HG02973 (cell line): ENCODE measurements around the gene AP2B1.

Source experiments
- ATAC-seq: cut with Tn5 transposase; IDR thresholded peaks from one replicate; pipeline ENCODE4 v1.9.1; 2021; ENCODE audit warnings: moderate library complexity; ENCODE audit not compliant: unreplicated experiment

The AP2B1 gene

DNA sequence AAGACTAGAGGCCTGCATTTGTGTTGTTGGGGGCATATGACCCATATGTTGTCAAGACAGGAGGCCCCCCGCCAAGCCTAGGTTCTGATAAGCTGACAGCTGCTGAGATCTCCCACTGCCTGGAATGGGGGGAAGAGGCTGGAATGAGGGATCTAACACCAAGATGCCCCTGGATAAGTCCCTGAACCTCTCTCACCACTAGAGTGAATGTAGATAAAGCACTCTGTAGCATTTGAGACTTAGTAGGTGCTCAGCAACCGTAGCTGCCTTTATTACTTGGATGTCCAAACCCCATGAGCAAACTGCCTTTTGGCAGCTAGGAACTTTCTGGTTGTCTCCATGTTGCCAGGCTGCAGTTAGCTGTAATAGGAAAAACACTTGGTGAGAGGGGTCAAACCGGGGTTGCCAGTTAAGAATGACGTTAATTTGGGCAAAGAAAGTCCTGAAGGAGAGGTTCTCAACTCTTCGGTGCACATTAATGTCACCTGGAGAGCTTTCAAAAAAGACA is 139.9 kb downstream of the AP2B1 start:
- no peak for ATAC-seq

DNA sequence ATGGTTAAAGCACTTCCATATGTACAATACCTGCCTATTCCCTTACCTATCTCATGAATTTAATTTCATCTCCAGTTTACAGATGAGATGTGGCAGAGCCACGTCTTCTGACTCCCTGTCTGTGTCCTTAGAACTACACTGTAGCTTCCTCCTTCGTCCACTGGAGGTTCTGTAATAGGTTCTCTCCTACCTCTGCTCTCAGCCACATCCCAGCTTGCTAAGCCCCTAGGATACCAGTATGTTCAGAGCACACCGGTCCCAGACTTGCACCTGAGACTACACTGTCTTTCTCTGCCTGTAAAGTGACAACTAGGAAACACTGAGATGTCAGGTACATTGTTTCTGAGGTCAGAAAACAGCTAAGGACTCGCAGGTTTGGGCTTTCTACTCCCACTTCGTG is 140.5 kb downstream of the AP2B1 start:
- ATAC-seq, result no peak

DNA sequence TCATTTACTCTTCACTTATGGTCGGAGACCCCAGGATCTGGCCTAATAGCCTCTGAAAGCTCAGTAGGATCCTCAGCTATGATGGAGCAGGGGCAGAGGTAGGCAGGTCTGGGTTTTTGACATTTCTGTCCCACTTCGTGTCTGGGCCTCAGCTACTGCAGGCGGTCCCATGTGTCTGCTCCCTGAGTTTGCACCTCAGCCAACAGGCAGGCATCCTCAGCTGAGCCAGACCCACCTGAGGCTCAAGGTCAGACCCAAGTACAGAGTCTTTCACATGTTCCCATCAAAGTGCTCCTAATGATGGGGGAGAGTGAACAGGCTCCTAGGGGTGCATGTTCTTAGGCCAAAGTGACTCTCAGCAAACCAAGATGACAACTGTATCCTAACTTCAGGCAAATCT is 141.4 kb downstream of the AP2B1 start:
- no peak for ATAC-seq

DNA sequence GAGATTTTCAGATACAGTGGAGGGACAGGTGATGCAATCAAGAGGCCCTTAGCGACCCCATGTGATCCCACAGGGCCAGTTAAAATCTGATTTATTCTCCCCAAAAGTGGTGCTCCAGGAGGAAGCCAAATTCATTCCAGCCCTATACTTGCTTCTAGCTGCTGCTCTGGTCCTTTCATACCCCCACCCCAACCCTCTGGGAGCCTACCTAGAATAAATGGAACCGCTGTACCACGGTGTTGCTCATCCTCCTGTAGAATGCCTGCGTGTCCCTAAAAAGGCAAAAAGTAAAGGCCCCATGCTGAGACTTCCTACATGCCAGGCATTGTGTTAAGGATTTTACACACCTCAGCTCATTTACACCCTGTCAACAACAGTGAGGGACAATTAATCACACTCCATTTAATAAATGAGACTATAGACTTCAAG is 142.3 kb downstream of the AP2B1 start:
- no peak for ATAC-seq

DNA sequence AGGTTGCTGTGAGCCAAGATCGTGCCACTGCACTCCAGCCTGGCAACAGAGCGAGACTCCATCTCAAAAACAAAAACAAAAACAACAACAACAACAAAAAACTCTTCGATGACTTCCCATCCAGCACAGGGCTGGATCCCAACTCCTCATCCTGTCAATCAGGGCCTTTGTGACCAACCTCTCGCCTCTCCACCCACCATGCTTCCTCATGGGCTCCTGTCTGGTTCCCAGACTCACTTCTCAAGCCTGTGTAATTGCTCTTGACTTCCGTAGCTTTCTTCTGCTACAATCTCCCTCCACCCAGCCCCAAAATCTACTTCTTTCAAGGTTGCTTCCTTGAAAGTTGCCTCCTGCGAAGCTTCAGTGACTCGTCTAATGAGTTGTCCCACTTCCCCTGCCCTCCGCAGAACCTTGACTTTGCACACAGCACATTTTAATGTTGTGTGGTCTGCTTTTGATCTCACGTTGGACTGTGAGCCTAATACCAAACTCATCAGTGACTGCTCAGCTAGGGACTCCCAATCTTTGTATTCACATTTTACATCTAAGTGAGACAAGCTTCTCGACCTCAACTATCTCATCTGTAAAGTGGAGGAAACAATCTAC is 143.4 kb downstream of the AP2B1 start:
- ATAC-seq, result no peak

DNA sequence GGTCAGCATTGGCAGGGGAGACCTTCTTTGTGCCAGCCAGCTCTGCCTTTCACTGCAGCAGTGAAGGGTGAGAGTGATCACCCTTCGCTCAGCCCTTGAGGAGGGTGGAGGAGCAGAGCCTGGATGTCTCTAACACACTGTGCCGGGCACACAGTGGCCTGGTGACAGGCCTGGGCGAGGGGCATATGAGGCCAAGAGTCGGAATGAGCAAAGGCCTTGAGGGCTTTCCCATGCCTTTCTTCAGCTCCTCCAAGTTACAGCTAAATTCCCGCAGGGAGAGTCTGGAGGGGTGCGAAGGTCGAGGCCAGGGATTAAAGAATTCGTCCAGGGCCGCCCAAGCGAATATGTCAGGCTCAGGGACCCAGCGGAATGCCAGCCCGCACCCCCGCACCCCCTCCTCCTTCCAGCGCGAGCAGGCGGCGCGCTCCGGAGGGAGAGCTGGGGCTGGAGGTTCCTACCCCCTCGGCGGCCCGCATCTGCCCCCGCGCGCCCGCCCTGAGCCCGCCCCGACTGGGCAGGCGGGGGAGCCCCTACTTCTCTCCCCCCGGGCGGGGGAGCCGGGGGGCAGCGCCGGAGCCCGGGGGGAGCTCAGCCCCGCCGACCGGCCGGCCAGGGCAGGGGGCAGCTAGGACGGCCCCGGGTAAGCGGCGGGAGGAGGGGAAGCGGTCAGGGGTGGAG is 144.3 kb downstream of the AP2B1 start, which contains the start of gene RASL10B:
Gene RASL10B (plus strand): TSS at position 401 of the 678 bp plus-strand sequence. CDS start 3,546 bp downstream, outside the sequence.
- no peak for ATAC-seq

DNA sequence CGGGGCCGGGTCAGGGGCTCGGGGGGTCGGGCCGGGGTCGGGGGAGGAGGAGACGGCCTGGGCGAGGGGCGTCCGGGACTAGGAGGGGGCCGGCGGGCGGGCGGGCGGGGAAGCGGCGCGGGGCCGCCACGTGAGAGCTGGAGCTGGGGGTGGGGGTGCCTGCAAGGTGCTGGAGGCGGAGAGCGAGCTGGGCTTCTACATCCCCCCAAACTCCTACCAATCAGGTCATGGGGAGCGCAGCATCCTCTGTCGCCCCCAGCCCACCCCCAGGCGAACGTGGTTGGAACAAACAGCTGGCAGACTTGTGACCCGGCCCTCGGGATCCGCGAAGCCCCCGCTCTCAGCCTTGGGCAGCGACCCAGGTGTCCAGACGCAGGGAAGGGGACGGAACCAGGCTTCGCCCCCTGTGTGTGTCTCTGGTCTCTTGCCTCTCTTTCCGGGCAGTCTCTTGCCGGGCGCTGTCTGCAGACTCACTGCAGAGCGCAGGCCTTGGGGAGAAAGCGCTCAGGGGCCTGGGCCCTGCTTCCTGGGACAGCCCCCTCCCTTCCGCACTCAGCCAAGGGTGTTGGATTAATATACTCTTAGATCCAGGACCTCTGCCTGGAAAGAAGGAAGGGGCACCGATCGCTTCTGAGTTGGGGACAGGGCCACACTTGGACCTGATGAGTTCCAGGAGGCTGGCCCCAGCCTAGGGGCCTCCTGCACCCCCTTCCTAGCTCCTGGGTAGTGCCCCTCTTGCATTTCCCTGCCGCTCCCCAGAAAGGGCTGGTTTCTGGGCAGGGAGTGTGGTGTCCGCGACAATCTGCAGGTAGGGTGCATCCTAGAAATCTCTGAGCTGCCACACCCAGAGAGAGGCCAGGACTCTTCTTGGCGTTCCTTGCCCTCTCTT is 145.0 kb downstream of the AP2B1 start:
- no peak for ATAC-seq

GRCh38 chr17:35732806-35733136 is 145.6 kb downstream of the AP2B1 start:
- ATAC-seq, result no peak

DNA sequence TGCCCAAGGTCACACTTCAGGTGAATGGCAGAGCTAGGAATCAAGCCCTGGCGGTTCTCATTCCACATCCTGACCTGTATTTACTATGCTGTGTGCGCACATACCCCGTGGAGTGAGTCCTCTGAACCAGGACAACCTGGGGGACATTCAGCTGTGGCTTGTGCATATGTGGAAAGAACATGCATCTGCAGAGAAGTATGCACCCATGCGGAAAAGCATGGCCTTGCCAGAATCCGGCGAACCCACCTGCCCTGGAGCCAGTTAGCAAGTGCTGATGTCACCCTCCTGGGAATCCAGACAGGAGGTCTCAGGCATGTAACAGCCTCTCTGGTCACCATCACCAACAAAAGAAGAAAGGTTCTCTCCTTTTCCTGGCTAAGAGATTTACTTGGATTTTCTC is 146.2 kb downstream of the AP2B1 start:
- no peak for ATAC-seq

DNA sequence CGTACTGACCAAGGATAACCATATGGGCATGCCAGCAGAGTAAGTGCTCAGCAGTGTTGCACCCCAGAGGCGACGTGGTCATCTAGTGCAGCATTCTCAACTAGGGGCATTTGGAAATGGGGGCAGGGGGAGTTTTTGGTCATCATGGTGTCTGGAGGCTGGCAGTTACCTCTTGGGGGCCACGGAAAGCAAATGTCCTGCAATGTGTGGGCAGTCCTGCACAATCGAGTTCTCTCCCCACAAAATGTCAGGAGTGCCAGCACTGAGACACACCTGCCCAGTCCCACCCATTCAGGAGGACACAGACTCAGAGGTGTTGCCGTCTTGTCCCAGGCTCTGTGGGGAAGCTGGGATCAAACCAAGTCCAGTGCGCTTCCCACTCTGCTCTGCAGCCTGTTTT is 147.3 kb downstream of the AP2B1 start:
- ATAC-seq, result no peak

GRCh38 chr17:35735036-35735805 is 148.1 kb downstream of the AP2B1 start:
- ATAC-seq, result no peak

- no peak for ATAC-seq
Observed at GRCh38 chr17:35736236-35736635, 149.1 kb downstream of the AP2B1 start.

GRCh38 chr17:35738519-35739133 is 151.5 kb downstream of the AP2B1 start:
- ATAC-seq, result no peak

DNA sequence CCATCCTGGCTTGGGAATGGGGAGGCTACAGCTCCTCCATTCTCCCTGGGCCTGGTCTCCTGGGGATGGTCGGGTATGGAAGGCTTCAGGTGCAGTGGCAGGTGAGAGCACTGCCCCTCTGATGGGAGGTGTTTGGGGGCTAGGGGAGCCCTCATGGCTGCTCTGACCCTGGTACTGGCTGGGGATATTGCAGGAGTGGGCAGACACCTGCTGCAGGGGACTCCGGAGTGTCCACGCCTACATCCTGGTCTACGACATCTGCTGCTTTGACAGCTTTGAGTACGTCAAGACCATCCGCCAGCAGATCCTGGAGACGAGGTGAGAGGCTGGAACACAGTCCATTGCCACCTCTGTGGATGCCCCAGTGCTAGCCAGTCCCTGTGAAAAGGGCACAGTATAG is 153.1 kb downstream of the AP2B1 start:
- no peak for ATAC-seq

- ATAC-seq, result no peak
Observed at GRCh38 chr17:35740997-35741931, 154.1 kb downstream of the AP2B1 start.

- ATAC-seq, result no peak
Observed at GRCh38 chr17:35742496-35742895, 155.4 kb downstream of the AP2B1 start.

DNA sequence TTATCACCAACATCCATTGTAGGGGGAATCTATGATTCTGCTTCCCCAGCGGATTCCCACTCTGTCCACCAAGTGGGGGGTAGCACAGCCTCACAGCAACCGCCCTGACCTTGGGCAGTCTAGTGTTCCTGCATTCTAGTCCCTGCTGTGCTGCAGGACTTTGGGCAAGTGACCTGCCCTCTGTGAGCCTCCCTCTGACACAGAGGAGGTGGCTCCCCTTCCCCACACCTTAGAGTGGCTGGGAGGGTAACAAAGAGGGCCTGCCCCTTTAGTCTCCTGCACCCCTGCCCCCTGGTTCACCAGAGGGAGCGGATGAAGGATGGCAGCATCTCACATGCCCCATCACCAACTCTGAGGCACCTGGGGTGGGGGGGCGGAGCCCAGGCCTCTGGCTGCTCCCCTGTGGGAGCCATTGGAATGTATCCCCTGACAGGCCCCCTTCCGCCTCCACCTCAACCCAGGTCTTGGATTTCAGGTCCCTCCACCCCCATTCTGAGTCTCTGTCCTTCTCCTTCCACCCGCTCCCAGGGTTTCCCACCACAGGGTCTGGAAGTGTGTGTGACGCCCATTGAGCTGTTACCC is 155.9 kb downstream of the AP2B1 start:
- ATAC-seq, result no peak

- ATAC-seq, result no peak
Observed at GRCh38 chr17:35743626-35744328, 156.7 kb downstream of the AP2B1 start.
